ENCODE data around the gene FAF2.
"Not testable (repeated sequence)": the region's sequence is repeated elsewhere in the genome, so short reads cannot be mapped to it uniquely, and the experiment has no call there.

Gene FAF2

DNA sequence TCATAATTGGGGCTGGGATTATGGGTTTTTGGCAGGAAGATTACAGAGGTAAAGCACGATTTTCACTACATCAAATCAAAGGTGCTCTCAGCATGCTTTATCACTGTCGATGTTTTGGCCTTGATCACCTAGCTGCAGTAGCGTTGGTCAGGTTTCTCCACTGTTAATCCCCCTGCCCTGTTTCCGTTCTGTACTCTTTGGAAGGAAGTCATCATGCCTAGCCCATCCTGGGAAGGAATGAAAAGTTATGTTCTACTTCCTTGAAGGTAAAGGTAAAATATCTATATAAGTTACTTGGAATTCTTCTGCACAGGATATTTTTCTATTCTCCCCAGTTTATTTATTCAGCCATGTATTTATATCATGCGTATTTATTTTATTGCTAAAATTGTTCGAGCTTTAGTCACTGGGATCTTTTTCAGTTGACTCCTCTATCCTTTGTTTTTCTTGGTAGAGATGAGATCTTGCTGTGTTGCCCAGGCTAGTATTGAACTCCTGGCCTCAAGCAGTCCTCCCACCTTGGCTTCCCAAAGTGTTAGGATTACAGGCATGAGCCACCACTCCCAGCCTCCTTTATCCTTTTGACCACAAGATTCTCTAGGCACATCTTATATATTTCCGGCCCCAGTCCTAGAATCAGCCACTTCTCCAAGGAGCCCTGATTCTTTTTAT is 25.3 kb downstream of the FAF2 start:
- H3K27me3 ChIP-seq: no peaks in the 10 kb centered on the region
- H3K4me1 ChIP-seq: no peaks in the 10 kb centered on the region
- no peak overlapping the region for H3K4me3 ChIP-seq (ENCODE audit: low read depth, low read length)
- no peak for DNase-seq
- no peaks in the 10 kb centered on the region for H3K9me3 ChIP-seq
- TF ChIP-seq, protein P1, sequence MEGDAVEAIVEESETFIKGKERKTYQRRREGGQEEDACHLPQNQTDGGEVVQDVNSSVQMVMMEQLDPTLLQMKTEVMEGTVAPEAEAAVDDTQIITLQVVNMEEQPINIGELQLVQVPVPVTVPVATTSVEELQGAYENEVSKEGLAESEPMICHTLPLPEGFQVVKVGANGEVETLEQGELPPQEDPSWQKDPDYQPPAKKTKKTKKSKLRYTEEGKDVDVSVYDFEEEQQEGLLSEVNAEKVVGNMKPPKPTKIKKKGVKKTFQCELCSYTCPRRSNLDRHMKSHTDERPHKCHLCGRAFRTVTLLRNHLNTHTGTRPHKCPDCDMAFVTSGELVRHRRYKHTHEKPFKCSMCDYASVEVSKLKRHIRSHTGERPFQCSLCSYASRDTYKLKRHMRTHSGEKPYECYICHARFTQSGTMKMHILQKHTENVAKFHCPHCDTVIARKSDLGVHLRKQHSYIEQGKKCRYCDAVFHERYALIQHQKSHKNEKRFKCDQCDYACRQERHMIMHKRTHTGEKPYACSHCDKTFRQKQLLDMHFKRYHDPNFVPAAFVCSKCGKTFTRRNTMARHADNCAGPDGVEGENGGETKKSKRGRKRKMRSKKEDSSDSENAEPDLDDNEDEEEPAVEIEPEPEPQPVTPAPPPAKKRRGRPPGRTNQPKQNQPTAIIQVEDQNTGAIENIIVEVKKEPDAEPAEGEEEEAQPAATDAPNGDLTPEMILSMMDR (IDR thresholded peaks at IDR 0.05; ENCODE audit: low read depth, low read length): no peak
- peaks cover 16% of the 10 kb centered on the region for H3K36me3 ChIP-seq

DNA sequence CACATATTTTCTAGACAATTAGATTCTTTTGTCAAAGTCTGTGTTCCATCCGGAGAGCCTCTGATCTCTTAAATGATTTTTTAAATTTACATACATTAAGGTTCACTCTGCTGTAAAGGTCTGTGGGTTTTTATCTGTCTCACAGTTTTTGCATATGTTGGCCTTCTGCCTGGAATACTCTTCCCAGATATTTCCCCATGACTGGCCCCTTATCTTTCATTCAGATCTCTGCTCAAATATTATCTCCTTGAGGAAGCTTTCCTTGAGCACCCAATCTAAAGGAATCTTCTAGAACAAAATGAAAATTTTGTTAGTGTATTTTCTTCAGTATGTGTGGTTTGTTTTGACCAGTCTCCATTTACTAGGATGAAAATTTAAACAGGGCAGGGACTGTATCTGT is 26.3 kb downstream of the FAF2 start:
- no peaks in the 10 kb centered on the region for H3K27me3 ChIP-seq
- TF ChIP-seq, protein P1 (IDR thresholded peaks at IDR 0.05; ENCODE audit: low read depth, low read length): no peak
- no peak for DNase-seq
- H3K36me3 ChIP-seq: peaks cover 12% of the 10 kb centered on the region
- no peak overlapping the region for H3K4me3 ChIP-seq (ENCODE audit: low read depth, low read length)
- no peaks in the 10 kb centered on the region for H3K4me1 ChIP-seq
- H3K9me3 ChIP-seq: no peaks in the 10 kb centered on the region

DNA sequence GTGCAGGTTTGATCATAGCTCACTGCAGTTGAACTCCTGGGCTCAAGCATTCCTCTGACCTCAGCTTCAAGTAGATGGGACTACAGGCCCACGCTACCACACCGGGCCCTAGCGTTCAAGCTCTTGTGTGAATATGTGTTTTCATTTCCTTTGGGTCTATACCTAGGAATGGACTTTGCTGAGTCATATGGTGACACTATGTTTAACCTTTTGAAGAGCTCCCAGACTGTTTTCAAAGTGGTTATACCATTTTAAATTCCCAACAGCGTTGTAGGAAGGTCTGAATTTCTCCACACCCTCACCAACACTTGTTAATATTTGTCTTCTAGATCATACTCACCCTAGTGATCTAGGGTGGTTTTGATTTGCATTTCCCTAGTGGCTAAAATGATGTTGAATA is 33.5 kb downstream of the FAF2 start:
- no peaks in the 10 kb centered on the region for H3K4me1 ChIP-seq
- no peaks in the 10 kb centered on the region for H3K9me3 ChIP-seq
- H3K36me3 ChIP-seq: peaks cover 29% of the 10 kb centered on the region
- no peaks in the 10 kb centered on the region for H3K27me3 ChIP-seq
- TF ChIP-seq, protein P1 (IDR thresholded peaks at IDR 0.05; ENCODE audit: low read depth, low read length): no peak
- no peak for DNase-seq
- no peak overlapping the region for H3K4me3 ChIP-seq (ENCODE audit: low read depth, low read length)

DNA sequence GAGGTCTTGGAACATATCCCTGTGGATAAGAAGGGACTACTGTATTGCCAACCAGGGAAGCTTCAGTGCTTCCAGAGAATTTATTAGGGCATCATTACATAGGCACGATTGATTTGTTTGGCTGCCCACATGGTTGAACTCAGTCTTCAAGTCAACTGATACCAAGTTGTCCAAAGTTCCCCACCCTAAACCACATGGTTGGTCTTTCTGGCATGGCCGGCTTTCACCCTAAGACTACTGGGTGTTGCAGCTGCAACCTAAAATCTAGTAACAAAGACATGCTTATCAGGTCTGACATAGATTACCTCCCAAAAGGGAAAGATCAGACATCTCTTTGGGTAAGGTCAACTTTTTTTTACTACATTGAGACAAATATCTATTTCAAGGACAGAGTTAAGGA is 37.0 kb downstream of the FAF2 start:
- peaks cover 58% of the 10 kb centered on the region for H3K36me3 ChIP-seq

DNA sequence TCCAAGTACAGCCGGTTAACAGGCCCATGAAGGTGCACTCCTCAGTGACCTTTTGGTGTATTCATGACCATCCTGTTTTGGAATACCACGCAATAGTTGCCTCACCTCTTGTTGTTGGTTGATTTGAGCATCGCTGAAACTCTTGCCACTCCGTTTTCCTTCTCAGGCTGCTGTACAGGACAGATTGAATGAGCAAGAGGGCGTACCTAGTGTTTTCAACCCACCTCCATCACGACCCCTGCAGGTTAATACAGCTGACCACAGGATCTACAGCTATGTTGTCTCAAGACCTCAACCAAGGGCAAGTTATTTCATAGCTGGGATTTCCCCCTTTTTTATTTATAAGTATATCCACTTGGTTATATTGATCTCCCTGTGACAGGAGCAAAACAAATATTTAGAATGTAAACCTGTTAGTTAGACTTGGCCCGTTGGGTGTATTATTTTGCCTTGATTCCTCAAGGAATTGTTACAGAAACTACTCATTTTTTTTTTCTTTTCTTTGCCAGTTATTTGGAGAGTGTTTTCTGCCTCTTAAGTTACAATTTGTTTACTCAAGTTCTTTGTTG is 38.1 kb downstream of the FAF2 start:
- H3K4me1 ChIP-seq: no peaks in the 10 kb centered on the region
- TF ChIP-seq, protein P1 (IDR thresholded peaks at IDR 0.05; ENCODE audit: low read depth, low read length): no peak

More for the DNA sequence above, 37.0 kb downstream of the FAF2 start:
- TF ChIP-seq, protein P1 (IDR thresholded peaks at IDR 0.05; ENCODE audit: low read depth, low read length): no peak
- no peak for DNase-seq
- Histone ChIP-seq H3K4me1 (no peaks in the 10 kb centered on the region), H3K9me3 (no peaks in the 10 kb centered on the region), H3K27me3 (no peaks in the 10 kb centered on the region), H3K4me3 (ENCODE audit: low read depth, low read length) (no peak overlapping the region)

DNA sequence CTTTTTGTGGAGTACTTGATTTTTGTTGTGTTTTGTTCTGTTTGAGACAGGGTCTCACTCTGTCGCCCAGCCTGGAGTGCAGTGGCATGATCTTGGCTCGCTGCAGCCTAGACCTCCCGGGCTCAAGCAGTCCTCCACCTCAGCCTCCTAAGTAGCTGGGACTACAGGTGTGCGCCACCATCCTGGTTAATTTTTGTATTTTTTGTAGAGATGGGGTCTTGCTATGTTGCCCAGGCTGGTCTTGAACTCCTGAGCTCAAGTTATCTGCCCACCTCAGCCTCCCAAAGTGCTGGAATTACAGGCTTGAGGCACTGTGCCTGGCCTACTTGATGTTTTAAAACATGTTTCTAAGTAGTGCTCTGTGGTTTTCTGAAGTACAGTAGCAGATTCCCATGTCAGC is 39.0 kb downstream of the FAF2 start:
- H3K36me3 ChIP-seq: peaks cover 68% of the 10 kb centered on the region
- not testable (repeated sequence) for H3K9me3 ChIP-seq; H3K27me3 ChIP-seq; DNase-seq; H3K4me3 ChIP-seq (ENCODE audit: low read depth, low read length); H3K4me1 ChIP-seq

More for the DNA sequence above, 38.1 kb downstream of the FAF2 start:
- no peak overlapping the region for H3K4me3 ChIP-seq (ENCODE audit: low read depth, low read length)
- no peaks in the 10 kb centered on the region for H3K9me3 ChIP-seq
- peaks cover 64% of the 10 kb centered on the region for H3K36me3 ChIP-seq
- DNase-seq: no peak
- H3K27me3 ChIP-seq: no peaks in the 10 kb centered on the region

Measured in BE2C (cell line).